Right renal cortex interstitium (tissue), 3 donors: ENCODE data around the gene TMEM132C. TPM values are rescaled to one million over a fixed set of nuclear protein-coding genes. Genes with fewer than 3 reads are reported as not detected.

ENCODE experiments used
- DNase-seq, 3 donors: peaks; one replicate each; pipeline ENCODE4 v3.0.0-alpha.2; 2013; ENCODE audit warnings: low read depth in 3 of 3, low spot score in 2 of 3
- polyA plus RNA-seq, 3 donors: library from polyadenylated mRNA; unstranded; fragments of 120-200 nt; gene quantifications; one replicate each; pipeline ENCODE4 v1.2.1, GENCODE V29; 2013; ENCODE audit not compliant: insufficient read length in 3 of 3

TMEM132C gene
- polyA plus RNA-seq, 3 donors, result 1.8 to 3.1 (median 3.0) TPM

GRCh38 chr12:128745772-128746689, 479.1 kb downstream of the TMEM132C start:
- DNase-seq, result no peak

- no peak for DNase-seq
These were observed 480.5 kb downstream of the TMEM132C start for GRCh38 chr12:128747441-128747840.

DNA sequence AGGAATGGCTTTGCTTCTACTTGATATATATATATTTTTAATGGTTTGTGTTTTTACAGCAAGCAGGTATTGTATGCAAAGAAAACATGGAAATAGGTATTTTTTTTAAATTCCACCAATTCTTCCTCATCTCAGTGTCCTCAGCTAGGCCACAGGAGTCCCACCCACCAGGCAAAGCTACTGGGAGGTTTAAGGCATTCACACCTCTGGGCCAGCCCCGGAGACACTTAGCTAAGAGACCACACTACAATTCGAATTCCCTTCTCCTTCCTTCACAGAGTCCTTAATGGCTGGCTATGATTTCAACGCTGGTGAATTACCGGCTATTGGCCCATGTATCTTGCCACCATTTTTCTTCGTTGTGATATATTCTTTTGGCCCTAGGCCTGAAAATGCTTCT, 485.4 kb downstream of the TMEM132C start:
- no peak for DNase-seq

DNA sequence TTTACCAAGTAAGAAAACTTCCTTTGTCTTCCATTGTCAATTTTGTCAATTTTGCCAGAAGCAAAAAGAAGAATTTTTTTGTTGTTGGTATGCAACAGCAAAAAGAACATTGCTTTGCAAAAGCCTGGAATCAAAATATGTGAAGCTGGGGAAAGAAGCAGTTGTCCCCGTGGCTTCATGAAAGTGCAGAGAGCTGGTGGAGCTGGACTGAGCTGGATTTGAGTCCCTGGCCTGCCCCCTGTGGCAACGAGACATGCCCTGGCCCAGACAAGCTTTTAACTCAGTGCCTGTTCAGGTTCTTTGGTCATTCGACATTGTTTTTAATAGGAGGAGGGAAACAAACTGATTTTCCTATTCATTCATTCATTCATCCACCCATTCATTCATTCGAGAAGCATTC, 486.5 kb downstream of the TMEM132C start:
- DNase-seq, result no peak

- DNase-seq, result no peak
These were observed 487.3 kb downstream of the TMEM132C start for GRCh38 chr12:128754275-128754674.

GRCh38 chr12:128755566-128755965, 488.6 kb downstream of the TMEM132C start:
- no peak for DNase-seq
